Astrocyte (in vitro differentiated cells and primary cell): ENCODE results near the gene PTGFRN. TPM values are rescaled to one million over a fixed set of nuclear protein-coding genes. Genes with fewer than 3 reads are reported as not detected.
A peak's percentile ranks its signal among the peaks of the same experiment; 100 is the strongest.

Experiments used
- DNase-seq: peaks from one replicate; pipeline ENCODE4 v3.0.0-alpha.2; 2010; ENCODE audit warnings: low read depth
- FAIRE-seq: peaks from 2 replicates; lab custom pipeline; 2011; peaks lifted over from hg19 to GRCh38; lab: Jason Lieb, UNC
- H2AFZ ChIP-seq: 2 replicates; pipeline ENCODE4 v1.6.0; 2012; ENCODE audit warnings: low read depth, low read length, inconsistent platforms
- H3K27ac ChIP-seq: 2 replicates; pipeline ENCODE4 v1.5.1; 2011; ENCODE audit warnings: low read depth, low read length, inconsistent platforms
- H3K27me3 ChIP-seq: 2 replicates; pipeline ENCODE4 v1.6.0; 2011; ENCODE audit warnings: low read length, inconsistent platforms; ENCODE audit not compliant: insufficient read depth
- H3K36me3 ChIP-seq: 2 replicates; pipeline ENCODE4 v1.5.1; 2011; ENCODE audit warnings: low read length, inconsistent platforms; ENCODE audit not compliant: insufficient read depth
- H3K4me1 ChIP-seq: 2 replicates; pipeline ENCODE4 v1.5.1; 2011; ENCODE audit warnings: low read length, inconsistent platforms; ENCODE audit not compliant: insufficient read depth
- H3K4me2 ChIP-seq: 2 replicates; pipeline ENCODE4 v1.6.0; 2012; ENCODE audit warnings: low read length, inconsistent platforms
- H3K4me3 ChIP-seq: 2 replicates; pipeline ENCODE4 v1.5.1; 2011; ENCODE audit warnings: low read depth, mild to moderate bottlenecking, low read length, inconsistent platforms; ENCODE audit not compliant: insufficient read depth
- H3K79me2 ChIP-seq: 2 replicates; pipeline ENCODE4 v1.6.0; 2012; ENCODE audit warnings: mild to moderate bottlenecking, low read length, inconsistent platforms; ENCODE audit not compliant: insufficient read depth
- H3K9ac ChIP-seq: 2 replicates; pipeline ENCODE4 v1.6.0; 2012; ENCODE audit warnings: mild to moderate bottlenecking, low read length, inconsistent platforms
- H3K9me3 ChIP-seq: 2 replicates; pipeline ENCODE4 v1.5.1; 2012; ENCODE audit warnings: low read depth, mild to moderate bottlenecking, low read length, inconsistent platforms; ENCODE audit not compliant: insufficient read depth
- H4K20me1 ChIP-seq: 2 replicates; pipeline ENCODE4 v1.6.0; 2012; ENCODE audit warnings: low read length, inconsistent platforms; ENCODE audit not compliant: insufficient read depth
- H3K27ac Mint-ChIP-seq: one replicate; pipeline ENCODE4 v1.8.0; 2021; ENCODE audit warnings: mild to moderate bottlenecking, mixed read lengths; ENCODE audit not compliant: unreplicated experiment
- H3K27me3 Mint-ChIP-seq: one replicate; pipeline ENCODE4 v1.8.0; 2021; ENCODE audit warnings: low read depth, mixed read lengths; ENCODE audit not compliant: unreplicated experiment
- H3K36me3 Mint-ChIP-seq: one replicate; pipeline ENCODE4 v1.8.0; 2021; ENCODE audit warnings: low read depth, mixed read lengths; ENCODE audit not compliant: unreplicated experiment
- H3K4me1 Mint-ChIP-seq: one replicate; pipeline ENCODE4 v1.8.0; 2021; ENCODE audit warnings: low read depth, mixed read lengths; ENCODE audit not compliant: unreplicated experiment
- H3K4me3 Mint-ChIP-seq: one replicate; pipeline ENCODE4 v1.8.0; 2021; ENCODE audit warnings: mild to moderate bottlenecking, moderate library complexity, mixed read lengths; ENCODE audit not compliant: unreplicated experiment
- H3K9me3 Mint-ChIP-seq: one replicate; pipeline ENCODE4 v1.8.0; 2021; ENCODE audit warnings: mild to moderate bottlenecking, mixed read lengths; ENCODE audit not compliant: unreplicated experiment
- EZH2 ChIP-seq: IDR thresholded peaks from 2 replicates; pipeline ENCODE4 v1.6.1; 2012; ENCODE audit warnings: mild to moderate bottlenecking, low read length, inconsistent platforms; ENCODE audit not compliant: insufficient read depth
- total RNA-seq: library from RNA; stranded (reverse); gene quantifications from 2 replicates; pipeline ENCODE4 v1.2.1, GENCODE V29; 2021
- TF ChIP-seq, protein P1 (sequence below): IDR thresholded peaks from 2 replicates; pipeline ENCODE4 v1.5.1; 2011; ENCODE audit warnings: low read depth, mild to moderate bottlenecking, inconsistent platforms, low read length, moderate library complexity; ENCODE audit not compliant: insufficient read depth

PTGFRN gene
- total RNA-seq, 1 donor from 2014 or later = 157 TPM

- H3K79me2 ChIP-seq = no peaks in the 10 kb centered on the region
- no peak for TF ChIP-seq EZH2
- TF ChIP-seq, protein P1, sequence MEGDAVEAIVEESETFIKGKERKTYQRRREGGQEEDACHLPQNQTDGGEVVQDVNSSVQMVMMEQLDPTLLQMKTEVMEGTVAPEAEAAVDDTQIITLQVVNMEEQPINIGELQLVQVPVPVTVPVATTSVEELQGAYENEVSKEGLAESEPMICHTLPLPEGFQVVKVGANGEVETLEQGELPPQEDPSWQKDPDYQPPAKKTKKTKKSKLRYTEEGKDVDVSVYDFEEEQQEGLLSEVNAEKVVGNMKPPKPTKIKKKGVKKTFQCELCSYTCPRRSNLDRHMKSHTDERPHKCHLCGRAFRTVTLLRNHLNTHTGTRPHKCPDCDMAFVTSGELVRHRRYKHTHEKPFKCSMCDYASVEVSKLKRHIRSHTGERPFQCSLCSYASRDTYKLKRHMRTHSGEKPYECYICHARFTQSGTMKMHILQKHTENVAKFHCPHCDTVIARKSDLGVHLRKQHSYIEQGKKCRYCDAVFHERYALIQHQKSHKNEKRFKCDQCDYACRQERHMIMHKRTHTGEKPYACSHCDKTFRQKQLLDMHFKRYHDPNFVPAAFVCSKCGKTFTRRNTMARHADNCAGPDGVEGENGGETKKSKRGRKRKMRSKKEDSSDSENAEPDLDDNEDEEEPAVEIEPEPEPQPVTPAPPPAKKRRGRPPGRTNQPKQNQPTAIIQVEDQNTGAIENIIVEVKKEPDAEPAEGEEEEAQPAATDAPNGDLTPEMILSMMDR = no peak
- no peaks in the 10 kb centered on the region for H4K20me1 ChIP-seq
- no peak overlapping the region for H3K4me3 ChIP-seq
- no peaks in the 10 kb centered on the region for H3K36me3 ChIP-seq
- peaks cover 20% of the 10 kb centered on the region for H3K4me1 Mint-ChIP-seq
- H3K27ac ChIP-seq = peak overlapping the region; percentile 97
- no peak for FAIRE-seq
- H2AFZ ChIP-seq = no peak overlapping the region
- peaks cover 31% of the 10 kb centered on the region for H3K36me3 Mint-ChIP-seq
- no peak overlapping the region for H3K4me3 Mint-ChIP-seq
- peak overlapping the region; percentile 69 for H3K27ac Mint-ChIP-seq
- no peak overlapping the region for H3K4me2 ChIP-seq
- no peaks in the 10 kb centered on the region for H3K9me3 ChIP-seq
- H3K27me3 ChIP-seq = no peaks in the 10 kb centered on the region
- no peak for DNase-seq
- no peaks in the 10 kb centered on the region for H3K9me3 Mint-ChIP-seq
- H3K9ac ChIP-seq = peak overlapping the region; percentile 77
- no peaks in the 10 kb centered on the region for H3K27me3 Mint-ChIP-seq
- peaks cover 42% of the 10 kb centered on the region for H3K4me1 ChIP-seq
Measured at GRCh38 chr1:116991918-116992317, 82.2 kb downstream of the PTGFRN start.

- TF ChIP-seq EZH2 = no peak
- TF ChIP-seq, protein P1 = no peak
- DNase-seq (no peak), FAIRE-seq (no peak)
- Histone ChIP-seq H2AFZ (no peak overlapping the region), H3K4me3 (no peak overlapping the region), H3K4me1 (peaks cover 47% of the 10 kb centered on the region), H4K20me1 (no peaks in the 10 kb centered on the region), H3K36me3 (no peaks in the 10 kb centered on the region), H3K27ac (no peak overlapping the region), H3K4me2 (no peak overlapping the region), H3K9me3 (no peaks in the 10 kb centered on the region), H3K27me3 (no peaks in the 10 kb centered on the region), H3K79me2 (no peaks in the 10 kb centered on the region), H3K9ac (no peak overlapping the region)
- H3K36me3 Mint-ChIP-seq = peaks cover 25% of the 10 kb centered on the region
- no peaks in the 10 kb centered on the region for H3K27me3 Mint-ChIP-seq
- no peaks in the 10 kb centered on the region for H3K9me3 Mint-ChIP-seq
- peaks cover 25% of the 10 kb centered on the region for H3K4me1 Mint-ChIP-seq
- H3K4me3 Mint-ChIP-seq = no peak overlapping the region
- H3K27ac Mint-ChIP-seq = no peak overlapping the region
Measured at GRCh38 chr1:116993286-116993685, 83.6 kb downstream of the PTGFRN start.

DNA sequence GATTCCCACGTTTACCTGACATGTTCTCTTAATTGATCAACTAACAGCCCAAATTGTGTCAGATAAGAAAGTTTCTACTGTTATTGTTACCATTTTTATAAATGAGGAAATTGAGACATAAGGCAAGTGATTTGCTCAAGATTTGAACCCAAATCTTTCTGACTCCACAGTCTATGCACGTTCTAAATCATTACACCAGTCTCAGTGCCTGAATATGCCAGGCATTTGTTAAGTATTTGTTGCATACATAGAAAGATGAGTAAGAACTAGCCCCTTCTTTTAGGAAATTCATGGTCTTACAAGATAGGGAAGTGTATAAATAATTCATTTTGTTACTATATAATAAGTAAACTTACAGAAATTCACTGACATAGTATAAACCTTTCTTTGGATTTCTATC, 84.7 kb downstream of the PTGFRN start:
- Histone ChIP-seq H3K4me3 (no peak overlapping the region), H3K9me3 (no peaks in the 10 kb centered on the region), H3K4me2 (no peak overlapping the region), H3K36me3 (no peaks in the 10 kb centered on the region), H2AFZ (no peak overlapping the region), H3K79me2 (no peaks in the 10 kb centered on the region), H3K27me3 (no peaks in the 10 kb centered on the region), H3K27ac (no peak overlapping the region), H3K9ac (no peak overlapping the region), H4K20me1 (no peaks in the 10 kb centered on the region), H3K4me1 (peaks cover 35% of the 10 kb centered on the region)
- H3K36me3 Mint-ChIP-seq = peaks cover 23% of the 10 kb centered on the region
- TF ChIP-seq EZH2 = no peak
- TF ChIP-seq, protein P1 = no peak
- no peak overlapping the region for H3K27ac Mint-ChIP-seq
- no peak overlapping the region for H3K4me3 Mint-ChIP-seq
- DNase-seq (no peak), FAIRE-seq (peak; percentile 64)
- H3K4me1 Mint-ChIP-seq = peaks cover 20% of the 10 kb centered on the region
- no peaks in the 10 kb centered on the region for H3K27me3 Mint-ChIP-seq
- no peaks in the 10 kb centered on the region for H3K9me3 Mint-ChIP-seq
